GM21723 (cell line): ENCODE results near the gene CTF1.

Experiments used
- ATAC-seq: cut with Tn5 transposase; IDR thresholded peaks from one replicate; pipeline ENCODE4 v1.9.1; 2021; ENCODE audit warnings: mild to moderate bottlenecking, moderate library complexity; ENCODE audit not compliant: unreplicated experiment

The CTF1 gene

DNA sequence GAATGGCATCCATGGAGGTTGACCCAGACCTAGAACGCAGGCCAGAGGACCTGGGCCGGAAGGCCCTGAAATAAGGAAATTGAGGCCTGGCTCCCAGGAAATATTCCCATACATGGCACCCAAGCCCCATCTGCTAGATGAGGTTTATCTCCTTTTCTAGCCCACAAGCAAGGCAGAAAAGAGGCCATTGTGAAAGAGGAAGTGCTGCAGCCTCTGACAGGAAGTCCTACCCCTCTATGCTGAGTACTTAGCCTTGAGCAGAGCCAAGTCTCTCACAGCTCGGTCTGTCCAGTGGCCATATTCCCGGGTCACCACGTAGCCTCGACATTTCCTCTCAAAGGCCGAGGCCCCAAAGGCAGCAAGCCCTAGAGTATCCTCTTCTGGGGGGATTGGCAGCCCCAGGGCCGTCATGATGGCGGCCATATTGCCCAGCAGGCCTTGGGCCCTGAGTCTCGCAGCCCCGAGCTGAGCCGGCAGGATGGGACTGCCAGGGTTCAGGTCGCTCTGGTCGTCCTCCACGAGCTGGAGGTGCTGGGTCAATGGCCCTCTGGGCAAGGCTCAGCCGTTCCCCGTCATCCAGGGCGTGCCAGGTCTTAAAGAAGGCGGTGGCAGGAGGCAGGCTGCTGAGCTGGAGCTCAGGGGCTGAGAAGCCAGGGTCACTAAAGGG is 7.8 kb downstream of the CTF1 start:
- no peak for ATAC-seq

DNA sequence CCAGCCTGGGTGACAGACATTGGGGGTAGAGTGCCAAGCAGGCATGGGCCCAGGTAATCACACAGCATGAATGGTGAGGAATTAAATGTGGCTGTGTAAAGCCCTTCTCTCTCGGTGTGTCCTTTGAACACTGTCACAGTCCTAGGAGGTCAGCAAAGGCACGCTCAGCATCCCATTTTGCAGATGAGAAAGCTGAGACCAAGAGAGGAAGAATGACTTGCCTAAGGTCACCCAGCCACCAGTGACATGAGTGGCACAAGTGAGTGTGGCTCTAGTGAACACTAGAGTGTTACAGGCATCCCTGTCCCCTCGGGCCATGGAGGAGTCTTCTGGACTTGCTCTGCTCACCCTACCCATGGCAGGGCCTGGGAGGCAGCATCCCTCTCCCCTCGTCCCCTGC is 10.7 kb downstream of the CTF1 start:
- no peak for ATAC-seq

DNA sequence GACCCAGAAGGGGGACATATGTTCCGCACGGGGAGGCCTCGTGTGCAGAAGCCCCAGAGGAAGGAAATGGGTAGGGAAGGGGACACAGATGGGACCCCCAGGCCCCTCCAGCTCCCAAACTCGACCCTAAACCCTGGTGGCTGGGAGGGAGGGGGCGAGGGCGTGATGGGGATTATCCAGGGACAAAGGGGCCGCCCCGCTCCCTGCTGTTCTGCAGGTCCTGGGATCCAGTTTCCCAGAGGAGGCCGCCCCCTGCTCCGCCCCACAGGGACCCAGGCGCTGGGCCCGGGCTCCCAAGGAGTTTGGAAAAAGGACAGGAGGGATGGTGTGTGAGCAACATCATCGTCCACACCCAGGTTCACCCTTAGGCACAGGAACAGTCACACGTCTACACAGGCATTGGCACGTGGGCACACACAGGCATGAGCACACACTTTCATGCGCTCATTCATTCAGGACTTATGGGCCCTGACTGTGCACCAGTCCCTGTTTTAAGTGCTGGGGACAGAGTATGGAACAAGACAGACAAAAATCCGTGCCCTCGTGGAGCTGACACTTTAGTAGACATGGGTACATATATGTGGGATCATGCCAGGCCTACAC is 14.1 kb downstream of the CTF1 start:
- ATAC-seq: no peak

DNA sequence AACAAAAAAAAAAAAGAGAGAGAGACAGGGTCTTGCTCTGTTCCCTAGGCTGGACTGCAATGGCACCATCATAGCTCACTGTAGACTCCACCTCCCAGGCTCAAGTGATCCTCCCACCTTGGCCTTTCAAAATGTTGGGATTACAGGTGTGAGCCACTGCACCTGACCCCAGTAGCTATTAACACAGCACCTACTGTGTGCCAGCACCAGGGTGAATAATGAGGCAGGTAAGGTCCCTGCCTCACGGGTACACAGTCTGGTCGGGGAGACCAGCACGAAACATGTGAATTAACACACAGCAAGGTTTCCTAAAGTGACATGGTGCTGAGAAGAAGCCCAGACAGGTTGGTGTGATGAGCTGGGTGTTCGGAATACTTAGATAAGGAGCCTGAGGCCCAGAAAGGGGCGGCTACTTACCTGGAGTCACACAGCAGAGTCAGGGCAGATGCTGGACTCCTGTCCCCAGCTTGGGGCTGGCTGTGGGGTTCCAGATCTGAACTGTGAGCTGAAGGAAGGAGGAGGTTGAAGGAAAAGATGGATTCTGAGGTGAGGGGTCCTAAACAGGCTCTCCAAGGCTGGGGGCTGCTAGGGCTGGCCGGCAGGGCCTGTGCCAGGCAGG is 16.5 kb downstream of the CTF1 start:
- ATAC-seq: no peak

DNA sequence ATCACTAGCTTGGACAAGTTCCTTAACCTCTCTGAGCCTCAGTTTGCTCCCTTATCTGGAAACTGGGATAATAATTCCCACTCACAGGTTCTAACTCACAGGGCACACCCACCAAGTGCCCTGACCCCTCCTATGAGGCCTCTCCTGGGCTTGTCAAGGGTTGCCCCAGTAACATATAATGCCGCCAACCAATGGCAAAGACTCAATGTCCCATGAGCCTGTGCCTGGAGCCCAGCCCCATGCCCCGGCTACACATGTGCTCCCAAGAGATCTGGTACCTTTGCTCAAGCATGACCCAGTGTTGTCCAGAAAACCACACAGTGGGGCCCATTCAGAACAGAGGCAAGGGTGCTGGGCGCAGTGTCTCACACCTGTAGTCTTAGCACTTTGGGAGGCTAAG is 18.4 kb downstream of the CTF1 start:
- no peak for ATAC-seq

DNA sequence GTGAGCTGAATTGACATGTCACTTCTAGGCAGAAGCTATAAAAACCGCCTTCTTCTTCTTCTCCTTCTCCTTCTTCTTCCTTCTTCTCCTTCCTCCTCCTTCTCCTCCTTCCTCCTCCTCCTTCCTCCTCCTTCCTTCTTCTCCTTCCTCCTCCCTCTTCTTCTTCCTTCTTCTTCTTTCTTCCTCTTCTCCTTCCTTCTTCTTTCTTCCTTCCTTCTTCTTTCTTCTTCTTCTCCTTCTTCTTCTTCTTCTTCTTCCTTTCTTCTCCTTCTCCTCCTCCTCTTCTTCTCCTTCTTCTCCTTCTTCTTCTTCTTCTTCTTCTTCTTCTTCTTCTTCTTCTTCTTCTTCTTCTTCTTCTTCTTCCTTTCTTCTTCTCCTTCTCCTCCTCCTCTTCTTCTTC is 22.2 kb downstream of the CTF1 start:
- ATAC-seq: no peak

DNA sequence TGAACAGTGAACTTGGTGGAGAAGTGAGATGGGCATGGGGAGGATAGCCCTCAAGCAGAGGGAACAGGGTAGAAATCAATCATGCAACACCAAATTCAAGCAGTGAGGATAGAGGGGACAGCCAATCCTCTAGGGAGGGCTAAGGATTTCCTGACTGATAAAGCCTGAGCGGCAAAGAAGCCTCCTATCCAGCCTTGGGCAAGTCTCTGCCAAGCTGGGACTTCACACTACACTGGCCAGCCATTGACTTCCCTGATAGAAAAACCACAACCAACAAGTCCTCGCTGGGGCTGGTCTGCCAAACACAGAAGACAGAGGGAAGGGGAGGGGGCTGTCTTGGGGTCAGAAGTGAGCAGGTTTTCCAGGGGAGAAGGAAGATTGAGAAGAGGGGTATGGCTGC is 24.5 kb downstream of the CTF1 start:
- no peak for ATAC-seq

DNA sequence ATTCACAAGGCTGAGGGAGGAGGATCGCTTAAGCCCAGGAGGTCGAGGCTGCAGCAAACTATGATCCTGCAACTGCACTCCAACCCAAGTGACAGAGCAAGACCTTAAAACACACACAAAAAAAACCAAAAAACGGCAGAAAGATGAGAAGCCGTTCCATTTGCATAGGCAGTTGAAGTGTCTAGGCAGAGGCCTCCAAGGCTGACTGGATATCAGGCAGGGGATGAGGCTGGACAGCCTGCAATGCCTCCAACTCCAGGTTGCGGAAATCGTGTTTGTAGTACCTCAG is 25.0 kb downstream of the CTF1 start:
- no peak for ATAC-seq

DNA sequence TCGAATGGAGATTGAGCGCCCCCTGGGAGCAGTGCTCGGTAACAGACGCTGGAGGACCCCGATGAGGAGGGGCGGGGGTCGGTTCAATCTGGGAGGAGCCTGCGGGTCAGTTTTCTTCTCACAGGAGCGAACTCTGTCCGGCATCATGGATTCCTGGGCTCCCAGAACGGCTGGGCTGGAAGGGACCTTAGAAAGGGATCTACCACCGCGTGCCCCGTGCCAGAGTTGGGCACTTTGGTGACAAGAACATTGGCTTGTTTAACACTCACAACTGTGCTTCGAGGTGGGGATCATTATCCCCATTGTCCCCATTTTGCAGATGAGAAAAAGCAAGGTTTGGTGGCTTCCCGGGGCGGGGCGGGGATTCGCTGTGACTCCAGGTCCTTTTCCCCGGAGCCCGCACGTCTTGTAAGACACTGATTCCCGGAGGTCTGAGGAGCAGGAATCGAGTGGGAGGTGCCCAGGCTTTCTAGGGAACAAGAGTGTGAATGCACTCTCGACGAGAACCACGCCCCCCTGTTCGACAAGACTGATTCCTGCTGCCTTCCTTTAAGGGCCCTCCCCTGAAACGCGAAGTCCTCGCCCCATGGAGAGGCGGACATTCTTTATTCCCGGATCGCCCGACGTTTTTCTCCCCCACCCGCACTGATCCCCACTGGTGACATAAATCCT is 25.5 kb downstream of the CTF1 start:
- peak; percentile 3 for ATAC-seq

DNA sequence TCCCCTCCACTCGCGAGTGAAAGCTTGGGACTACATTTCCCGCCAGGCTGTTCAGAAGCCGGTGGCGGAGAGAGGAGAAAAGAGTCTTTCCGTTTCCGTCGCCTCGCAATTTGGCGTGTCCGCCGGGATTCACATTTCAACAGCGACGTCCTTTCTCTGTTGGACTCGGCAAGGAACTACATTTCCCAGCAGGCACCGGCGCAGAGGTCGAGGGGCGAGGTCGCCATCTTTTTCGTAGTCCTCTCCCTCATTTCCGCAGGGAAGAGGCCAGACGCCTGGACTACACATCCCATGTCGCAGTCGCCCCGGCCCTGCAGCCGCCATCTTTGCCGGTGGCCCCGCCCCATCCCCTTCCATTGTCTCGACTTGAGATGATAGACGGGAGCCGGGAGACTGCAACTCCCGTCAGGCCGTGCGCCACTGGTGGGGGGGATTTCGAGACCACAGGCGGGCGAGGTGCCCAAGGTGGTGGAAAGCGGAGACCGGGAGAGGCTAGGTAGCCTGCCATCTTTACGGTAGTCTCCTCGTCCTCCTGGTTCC is 26.1 kb downstream of the CTF1 start:
- peak; percentile 72 for ATAC-seq

DNA sequence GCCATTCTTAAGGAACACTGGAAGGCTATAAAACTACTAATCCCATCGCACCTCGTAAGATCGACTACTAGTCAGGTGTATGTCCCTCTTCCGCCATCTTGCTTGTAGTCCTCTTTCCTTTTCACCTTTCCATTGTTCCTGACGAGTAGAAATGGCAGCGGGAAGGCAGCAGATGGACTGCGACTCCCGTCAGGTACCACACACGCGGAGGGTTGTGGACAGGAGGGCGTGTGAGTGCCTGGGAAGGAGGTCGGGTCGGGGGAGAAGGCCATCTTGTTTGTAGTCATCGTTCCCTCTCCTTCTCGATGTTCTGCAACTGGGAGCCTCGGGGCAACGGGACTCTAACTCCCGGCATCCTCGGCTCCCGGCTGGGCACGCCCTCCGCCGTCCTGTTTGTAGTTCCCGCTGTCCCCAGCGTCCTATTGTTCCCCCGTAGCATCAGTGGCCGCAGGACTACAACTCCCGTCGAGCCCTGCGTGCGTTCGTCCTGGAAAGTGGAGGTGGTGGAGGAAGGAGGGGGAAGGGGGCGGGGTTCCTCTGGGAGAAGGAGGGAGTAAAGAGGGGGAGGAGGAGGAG is 26.6 kb downstream of the CTF1 start:
- peak; percentile 68 for ATAC-seq

DNA sequence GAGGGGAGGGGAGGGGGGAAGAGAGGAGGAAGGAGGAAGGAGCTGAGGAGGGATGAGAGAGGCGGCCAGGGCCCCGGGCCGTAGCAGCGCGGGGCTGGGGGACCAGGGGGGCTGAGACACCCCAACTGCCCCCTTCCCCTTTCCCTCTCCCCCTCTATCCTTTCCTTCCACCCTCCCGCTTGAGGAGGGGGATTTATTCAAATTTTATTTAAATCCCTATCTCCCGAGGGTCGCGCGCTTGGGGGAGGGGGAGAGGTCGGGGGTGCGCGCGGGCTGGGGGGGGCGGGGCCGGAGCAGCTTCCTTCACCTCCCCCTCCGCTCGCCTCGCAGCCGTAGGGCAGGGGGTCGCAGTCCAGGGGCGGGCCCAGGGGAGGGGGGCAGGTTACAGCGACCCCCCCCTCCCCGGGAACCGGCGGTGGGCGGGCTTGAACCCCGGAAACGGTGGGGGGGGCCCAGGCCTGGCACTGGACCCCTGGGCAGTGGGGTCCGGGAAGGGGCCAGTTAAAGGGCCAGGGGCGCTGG is 27.2 kb downstream of the CTF1 start, which contains the start of gene FBXL19:
Gene FBXL19 (plus strand): TSS at position 19 of the 522 bp plus-strand sequence. CDS start 2,183 bp downstream, outside the sequence.
- ATAC-seq: no peak

DNA sequence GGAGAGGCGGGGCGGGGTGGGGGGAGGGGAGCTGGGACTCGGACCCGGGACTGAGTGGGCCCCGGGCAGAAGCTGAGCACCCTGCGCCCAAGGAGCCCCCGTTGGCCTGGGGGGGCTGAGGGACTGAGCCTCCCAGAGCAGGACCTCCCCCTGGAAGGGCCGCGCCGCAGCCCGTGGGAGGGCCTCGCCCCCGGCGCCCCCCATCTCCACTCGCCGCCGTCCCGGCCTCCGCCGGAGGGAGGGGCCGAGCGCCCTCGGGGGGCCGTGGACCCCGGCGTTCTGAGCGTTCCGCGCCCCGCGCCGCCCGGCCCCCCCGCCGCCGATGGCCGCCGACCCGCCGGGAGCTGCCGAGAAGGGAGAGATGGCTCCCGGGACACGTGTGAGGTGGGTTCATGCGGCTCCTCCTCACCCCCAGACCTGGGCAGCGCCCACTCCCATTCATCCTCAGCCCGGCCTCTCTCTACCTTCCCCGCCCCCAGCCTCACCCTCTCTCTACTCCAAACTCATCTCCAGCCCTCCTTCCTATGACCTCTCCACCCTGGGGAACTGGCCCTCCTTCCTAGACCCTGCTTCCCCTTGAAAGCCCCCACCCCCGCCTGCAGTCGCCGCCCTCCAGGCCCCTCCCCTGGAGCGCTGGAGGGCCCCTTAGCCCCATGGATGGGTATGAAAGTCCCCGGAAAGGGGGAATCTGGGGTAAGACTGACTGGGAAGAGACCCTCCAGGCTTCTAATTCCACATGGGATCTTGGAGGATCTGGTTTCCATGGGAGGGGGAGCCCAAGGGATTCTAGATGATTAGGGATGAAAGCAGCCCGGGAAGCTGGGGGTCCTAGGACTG is 27.9 kb downstream of the CTF1 start:
- no peak for ATAC-seq

DNA sequence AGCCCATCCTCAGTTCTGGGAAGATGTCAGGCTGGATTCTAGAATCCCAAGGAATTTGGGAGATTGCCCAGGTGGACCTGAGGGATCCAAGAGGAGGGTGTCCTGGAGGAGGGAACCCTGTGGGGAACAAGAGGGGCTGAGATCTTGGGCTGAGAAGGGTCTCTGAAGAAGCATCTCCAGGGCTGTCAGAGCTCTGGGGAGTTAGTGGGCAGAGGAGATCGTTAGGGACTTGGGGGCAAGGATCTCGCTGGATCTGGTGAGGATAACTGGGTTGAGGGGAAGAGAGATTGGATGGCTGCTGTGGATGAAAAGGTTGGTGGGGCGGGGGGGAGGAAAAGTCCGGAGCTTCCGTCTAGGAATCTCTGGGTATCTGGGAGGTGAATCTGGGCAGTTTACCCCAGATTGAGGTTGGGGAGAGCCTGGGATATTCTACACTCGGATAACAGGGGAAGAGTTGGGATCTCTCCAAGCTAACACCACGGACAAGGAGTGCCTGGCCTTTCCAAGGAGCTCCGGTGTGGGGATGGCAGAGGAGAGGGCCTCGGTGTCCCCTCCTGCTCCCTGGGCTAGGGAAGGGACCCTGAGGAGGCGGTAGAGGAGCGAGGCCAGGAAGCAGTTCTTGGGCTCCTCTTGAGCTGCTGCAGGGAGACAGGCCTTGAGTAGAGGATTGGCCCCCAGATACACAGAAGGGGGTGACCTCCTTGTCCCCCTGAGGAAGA is 28.7 kb downstream of the CTF1 start:
- no peak for ATAC-seq

DNA sequence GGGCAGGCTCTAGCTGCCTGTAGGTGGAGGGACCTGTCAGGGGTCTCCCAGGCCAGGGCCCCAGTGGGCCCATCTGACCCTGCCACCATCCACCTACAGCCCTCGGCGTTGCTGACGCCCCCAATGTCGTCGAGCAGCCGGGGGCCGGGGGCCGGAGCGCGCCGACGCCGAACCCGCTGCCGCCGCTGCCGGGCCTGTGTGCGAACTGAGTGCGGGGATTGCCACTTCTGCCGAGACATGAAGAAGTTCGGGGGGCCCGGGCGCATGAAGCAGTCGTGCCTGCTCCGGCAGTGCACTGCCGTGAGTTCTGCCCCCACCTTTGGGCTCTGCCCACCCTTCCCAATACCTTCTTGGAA is 29.2 kb downstream of the CTF1 start:
- ATAC-seq: no peak

DNA sequence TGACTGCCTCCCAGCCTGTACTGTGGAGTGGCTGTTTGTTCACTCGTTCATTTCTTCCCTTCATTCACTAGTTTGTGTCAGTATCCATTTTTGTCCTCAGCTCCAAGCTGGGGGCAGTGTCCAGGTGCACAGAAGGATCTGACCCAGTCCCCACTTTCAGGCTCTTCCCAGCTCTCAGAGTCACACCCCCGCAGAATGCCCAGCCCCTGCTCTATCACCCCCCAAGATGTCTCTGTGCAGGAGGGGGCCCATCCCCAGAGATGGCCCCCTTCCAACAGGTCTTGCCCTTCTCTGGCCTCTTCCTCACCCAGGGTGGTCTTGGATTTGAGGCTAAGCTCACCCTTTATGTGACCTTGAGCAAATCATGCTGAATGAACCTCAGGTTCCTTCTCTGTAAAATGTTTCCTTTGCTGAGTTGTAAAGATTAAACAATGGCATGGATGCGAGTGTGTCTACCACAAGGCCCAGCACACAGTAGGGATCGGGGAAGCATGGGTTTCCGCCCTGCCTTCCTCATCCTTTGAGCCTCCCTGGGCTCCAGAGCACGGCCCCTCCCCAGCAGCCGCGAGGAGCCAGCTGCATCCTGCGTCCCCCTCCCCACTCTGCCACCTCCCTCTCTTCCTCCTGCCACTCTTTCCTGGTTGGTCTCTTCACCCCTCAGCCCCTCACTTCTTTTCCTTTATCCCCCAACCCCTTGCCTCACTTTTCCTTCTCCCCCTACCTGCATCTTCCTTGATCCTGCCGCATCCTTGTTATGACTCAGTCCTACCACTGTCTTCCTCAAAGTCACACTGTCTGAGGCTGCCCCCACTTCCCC is 29.8 kb downstream of the CTF1 start:
- ATAC-seq: no peak

DNA sequence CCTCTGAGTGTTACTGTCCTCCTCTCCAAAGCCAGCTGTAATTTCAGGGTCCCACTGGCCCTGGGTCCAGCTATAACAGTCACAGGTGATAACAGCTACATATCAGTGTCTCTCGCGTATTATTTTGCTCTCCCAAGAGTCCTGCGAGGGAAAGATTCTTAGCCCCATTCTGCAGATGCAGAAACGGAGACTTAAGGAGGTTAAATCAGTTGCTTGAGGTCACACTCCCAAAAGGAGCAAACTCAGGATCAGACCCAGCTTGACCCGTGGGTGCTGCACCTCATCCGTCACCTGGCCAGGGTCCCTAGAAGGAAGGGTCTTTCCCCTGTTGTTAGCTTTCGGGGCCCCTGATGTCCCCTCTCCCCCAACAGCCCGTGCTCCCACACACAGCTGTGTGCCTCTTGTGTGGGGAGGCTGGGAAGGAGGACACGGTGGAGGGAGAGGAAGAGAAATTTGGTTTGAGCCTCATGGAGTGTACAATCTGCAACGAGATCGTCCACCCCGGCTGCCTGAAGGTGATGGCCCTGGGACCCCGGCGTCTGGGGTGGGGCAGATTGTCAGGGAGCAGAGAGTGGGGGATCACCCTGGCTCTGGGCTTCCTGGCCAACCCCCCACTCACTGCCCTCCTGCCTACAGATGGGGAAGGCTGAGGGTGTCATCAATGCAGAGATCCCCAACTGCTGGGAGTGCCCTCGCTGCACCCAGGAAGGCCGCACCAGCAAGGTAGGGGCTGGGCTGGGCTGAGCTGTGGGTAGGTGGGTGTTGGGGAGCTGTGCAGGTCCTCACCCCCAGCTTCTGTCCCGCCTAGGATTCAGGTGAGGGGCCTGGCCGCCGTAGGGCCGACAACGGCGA is 30.7 kb downstream of the CTF1 start:
- ATAC-seq: no peak

DNA sequence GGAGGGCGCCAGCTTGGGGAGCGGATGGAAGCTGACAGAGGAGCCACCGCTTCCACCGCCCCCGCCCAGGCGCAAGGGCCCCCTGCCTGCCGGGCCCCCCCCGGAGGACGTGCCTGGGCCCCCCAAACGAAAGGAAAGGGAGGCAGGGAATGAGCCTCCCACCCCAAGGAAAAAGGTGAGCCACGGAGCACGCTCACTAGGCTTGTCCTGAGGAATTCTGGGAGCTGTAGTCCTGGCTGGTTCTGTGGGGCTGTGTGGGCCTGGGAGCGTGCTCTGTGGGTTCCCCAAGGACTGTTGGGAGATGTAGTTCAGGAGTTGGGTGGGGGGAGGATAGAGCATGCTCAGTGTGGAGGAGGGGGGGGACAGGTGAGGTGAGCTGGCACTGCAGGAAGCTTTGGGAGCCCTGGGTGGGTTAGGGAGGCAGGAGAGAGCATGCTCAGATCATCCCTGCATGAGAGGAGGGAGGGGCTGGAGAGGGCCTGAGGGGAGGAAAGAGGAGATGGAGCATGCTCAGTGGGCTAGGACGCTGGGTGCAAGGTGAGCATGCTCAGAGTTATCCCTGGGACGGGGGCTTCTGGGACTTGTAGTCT is 31.5 kb downstream of the CTF1 start:
- ATAC-seq: no peak
